ENCODE measurements around the gene C1QA.
"Not testable (repeated sequence)": the region's sequence is repeated elsewhere in the genome, so short reads cannot be mapped to it uniquely, and the experiment has no call there.

Gene C1QA

GRCh38 chr1:22641247-22641646, 4.8 kb downstream of the C1QA start:
- DNase-seq (ENCODE audit: low read depth, low spot score) = no peak

- DNase-seq (ENCODE audit: low read depth, low spot score) = no peak
These were observed 5.6 kb downstream of the C1QA start for GRCh38 chr1:22641906-22642636.

- no peak for DNase-seq (ENCODE audit: low read depth, low spot score)
These were observed 7.0 kb downstream of the C1QA start, which contains the start of gene C1QC for GRCh38 chr1:22643381-22643780. Gene C1QC (plus strand): TSS chr1:22643633. CDS start chr1:22644024, 391 bp downstream.

DNA sequence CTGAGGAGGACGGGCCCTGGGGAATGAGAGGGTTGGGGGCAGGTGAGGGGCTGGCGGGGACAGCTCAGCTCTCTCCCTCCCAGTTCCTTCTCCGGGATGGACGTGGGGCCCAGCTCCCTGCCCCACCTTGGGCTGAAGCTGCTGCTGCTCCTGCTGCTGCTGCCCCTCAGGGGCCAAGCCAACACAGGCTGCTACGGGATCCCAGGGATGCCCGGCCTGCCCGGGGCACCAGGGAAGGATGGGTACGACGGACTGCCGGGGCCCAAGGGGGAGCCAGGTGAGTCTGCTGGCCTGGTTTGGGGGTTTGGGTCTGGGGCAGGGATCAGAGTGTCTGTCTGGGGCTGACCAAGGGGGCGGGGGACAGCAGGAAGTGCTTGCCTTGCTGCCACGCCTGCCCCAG, 7.5 kb downstream of the C1QA start:
- no peak for DNase-seq (ENCODE audit: low read depth, low spot score)

DNA sequence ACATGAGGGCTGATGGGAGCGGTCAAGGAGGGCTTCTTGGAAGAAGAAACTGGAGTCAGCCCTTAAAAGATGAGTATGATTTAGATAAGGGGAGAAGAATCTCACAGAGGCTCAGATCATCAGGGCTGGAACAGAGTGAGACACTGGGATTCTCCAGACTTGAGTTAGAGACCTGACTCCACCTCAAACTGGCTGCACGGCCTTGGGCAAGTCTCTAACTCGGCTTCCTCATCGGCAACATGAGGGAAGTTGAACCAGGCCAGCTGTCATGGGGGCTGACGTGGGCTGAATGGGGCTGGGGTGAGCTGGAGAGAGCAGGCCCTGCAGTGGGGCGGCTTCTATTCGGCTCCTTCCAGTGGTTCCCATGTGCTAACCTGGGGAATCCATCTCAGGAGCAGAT, 9.5 kb downstream of the C1QA start:
- no peak for DNase-seq (ENCODE audit: low read depth, low spot score)

DNA sequence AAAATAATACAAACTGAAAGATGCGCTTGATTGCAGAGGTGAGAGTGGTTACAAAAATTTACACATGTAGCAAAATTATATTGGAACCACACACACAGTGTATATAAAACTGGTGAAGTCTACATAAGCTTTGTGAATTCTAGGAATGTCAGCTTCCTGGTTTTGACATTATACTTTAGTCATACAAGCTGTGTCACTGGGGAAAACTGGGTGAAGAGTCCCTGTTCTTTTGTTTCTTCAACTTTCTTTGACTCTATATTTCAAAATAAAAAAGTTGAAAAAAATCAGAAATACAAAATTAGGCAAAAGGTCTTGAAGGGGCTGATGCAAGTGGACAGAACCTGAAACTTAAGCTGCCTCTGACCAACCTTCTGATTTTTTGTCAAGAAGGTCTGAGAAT, 10.0 kb downstream of the C1QA start:
- DNase-seq (ENCODE audit: low read depth, low spot score) = no peak

- DNase-seq (ENCODE audit: low read depth, low spot score) = no peak
These were observed 13.8 kb downstream of the C1QA start for GRCh38 chr1:22650089-22650693.

DNA sequence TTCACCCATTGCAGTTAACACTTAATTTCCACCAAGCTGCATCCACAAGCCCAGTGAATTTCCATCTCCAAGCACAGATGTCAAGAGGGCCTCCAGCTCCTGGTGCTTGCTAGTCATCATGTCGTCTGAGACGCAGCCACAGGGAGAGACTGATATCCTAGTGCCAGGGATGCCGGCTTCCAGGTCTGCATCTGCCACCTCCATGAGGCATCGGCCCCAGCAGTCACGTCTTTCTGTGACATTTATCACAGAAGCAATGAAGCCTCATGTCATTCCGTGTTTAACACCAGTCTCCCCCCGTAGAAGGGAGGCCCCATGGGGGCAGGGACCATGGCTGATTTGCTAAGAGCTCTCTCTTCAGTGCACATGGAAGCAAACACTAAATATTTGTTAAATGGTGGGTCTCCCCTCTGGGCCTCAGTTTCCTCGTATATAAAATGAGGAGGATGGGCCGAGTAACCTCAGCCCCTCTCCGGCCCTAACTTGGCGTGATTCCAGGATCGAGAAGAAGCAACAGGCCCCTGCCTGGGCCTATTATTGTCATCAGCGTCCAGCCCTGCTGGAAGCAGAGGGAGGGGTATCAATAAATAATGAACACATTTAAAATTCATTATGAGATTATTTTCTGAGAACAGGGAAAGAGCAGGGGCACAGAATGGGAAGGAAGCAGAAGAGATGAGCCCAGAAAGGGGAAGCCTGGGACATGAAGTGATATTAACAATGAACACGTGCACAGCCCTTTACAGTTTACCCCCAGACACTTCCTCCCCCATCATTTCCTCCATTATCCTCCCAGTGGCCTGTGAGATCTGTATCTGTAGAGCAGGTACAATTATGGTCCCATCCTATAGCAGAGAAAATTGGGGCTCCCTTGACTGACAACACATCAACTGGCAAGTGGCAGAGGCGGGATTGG, 15.8 kb downstream of the C1QA start:
- DNase-seq (ENCODE audit: low read depth, low spot score) = no peak

GRCh38 chr1:22652881-22653316, 16.5 kb downstream of the C1QA start, which contains the start of gene C1QB:
Gene C1QB (plus strand): TSS chr1:22653236. CDS start chr1:22659463, 6,227 bp downstream.
- DNase-seq (ENCODE audit: low read depth, low spot score) = no peak

DNA sequence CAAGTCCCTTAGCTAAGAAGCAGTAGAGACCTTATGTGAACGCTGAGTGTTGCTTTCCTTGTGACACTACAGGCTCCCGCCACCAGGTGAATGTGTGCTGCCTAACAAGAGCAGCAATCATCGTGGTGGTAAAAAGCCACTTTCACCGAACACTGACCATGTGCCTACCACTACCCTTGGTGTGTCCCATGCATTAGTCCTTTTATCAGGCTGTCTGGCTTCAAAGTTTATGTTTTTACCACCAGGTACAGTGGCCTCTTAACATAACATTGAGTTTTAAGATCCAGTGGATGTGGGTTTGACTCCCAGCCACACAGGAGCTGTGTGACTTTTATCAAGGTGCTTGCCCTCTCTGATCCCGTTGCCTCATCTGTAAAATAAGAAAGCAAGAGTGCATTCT, 18.3 kb downstream of the C1QA start:
- no peak for DNase-seq (ENCODE audit: low read depth, low spot score)

- no peak for DNase-seq (ENCODE audit: low read depth, low spot score)
These were observed 22.1 kb downstream of the C1QA start for GRCh38 chr1:22658385-22659163.

GRCh38 chr1:22660716-22661241, 24.4 kb downstream of the C1QA start:
- DNase-seq (ENCODE audit: low read depth, low spot score) = no peak

- no peak for DNase-seq (ENCODE audit: low read depth, low spot score)
These were observed 25.5 kb downstream of the C1QA start for GRCh38 chr1:22661880-22662279.

DNA sequence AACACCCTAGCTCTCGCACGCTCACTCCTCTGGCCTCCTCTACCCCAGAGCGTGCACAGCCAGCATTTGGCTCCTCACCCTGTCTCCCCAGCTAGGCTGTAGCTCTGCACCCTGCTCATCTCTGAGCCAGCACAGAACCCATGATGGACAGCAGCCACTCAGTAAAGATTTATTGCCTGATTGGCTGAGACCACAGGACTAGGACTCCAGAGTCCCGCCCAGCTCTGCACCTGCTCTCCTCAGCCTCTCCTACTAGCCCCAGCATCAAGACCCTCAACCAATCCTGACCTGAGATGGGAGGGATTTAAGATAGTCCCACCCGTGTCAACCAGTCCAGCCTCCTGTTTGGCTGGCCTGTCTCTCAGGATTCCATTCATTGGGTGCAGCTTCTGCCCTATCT, 25.9 kb downstream of the C1QA start:
- no peak for DNase-seq (ENCODE audit: low read depth, low spot score)

DNA sequence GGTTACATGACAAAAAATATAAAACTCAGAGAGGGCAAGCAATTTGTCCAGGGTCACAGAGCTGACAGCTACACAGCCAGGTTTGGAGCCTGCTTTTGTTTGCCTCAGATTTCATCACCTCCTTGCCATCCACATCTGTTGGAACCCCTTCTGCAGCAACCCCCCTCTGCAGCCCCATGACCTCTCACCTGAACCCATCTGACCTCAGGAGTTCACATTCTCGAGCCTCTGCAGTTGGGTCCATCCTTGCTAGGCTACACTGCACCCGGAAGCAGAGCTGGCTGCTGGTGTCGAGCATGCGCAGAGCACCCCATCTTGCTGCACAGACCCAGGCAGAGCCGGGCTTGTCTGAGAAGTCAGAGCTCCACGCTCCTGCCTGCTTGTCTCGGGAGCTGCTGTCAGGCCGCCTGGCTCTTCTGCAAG, 26.6 kb downstream of the C1QA start:
- DNase-seq (ENCODE audit: low read depth, low spot score) = no peak

- DNase-seq (ENCODE audit: low read depth, low spot score) = no peak
These were observed 29.3 kb downstream of the C1QA start for GRCh38 chr1:22665752-22666151.

DNA sequence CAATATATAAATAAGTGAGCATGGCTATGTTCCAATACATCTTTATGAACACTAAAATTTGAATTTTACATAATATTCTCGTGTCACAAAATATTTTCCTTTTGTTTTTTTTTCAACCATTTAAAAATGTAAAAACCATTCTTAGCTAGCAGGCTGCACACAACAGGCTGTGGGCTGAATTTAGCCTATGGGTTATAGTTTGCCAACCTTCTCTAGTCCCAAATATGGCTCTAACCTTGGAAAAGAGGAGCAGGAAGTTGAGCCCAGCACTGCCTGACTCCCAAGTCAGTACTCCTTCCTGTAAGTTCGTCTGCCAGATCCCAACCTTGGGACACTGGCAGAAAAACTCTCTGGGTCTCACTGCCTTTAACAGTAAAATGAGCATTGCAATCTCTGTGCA, 30.0 kb downstream of the C1QA start:
- no peak for DNase-seq (ENCODE audit: low read depth, low spot score)

- not testable (repeated sequence) for DNase-seq (ENCODE audit: low read depth, low spot score)
These were observed 32.4 kb downstream of the C1QA start for GRCh38 chr1:22668840-22669239.

GRCh38 chr1:22670352-22670975, 34.0 kb downstream of the C1QA start:
- DNase-seq (ENCODE audit: low read depth, low spot score) = no peak

DNA sequence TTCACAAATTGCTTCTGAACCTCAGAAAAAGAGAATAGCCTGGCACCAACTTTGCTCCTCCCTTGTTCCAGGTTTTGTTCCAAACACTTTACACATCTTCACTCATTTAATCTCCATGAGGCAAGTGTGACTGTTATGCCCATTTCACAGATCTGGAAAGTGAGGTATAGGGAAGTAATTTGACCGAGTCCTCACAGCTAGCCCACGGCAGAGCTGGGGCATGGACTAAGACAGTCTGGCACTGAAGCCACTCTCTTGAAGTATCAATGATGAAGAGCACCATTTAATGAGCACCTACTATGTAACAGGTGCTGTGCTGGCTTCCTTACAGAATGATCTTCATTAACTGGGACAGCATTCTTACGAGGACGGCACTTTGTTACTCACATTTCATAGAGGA, 35.6 kb downstream of the C1QA start:
- DNase-seq (ENCODE audit: low read depth, low spot score) = no peak
